ENCODE data around the gene TTLL12. TPM values are rescaled to one million over a fixed set of nuclear protein-coding genes. Genes with fewer than 3 reads are reported as not detected.

Gene TTLL12
- total and polyA plus RNA-seq, 2 of the 8 experiments (the other 6 are each of a cell fraction or from before 2014, with no cell fraction given) = 101 to 124 TPM

DNA sequence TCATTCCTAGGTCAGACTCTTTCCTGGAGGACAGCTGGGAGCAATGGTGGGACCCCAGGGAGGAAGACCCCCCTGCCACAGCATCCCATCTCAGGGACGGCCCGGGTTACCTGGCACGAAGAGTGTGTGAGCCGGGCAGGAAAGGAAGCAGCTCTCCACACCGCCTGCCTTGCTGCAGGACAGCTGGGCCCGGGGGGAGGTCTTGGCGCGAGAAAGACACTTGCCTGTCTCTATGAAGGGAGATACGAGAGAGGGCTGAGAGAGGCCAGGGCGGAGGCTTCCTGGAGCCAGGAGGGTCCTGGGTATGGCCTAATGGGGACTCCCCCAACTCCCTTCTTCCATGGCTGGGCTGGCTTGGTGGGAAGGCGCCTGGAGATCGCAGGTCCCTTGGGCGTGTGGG is 36.1 kb upstream of the TTLL12 start:
- no peaks in the 10 kb centered on the region for H3K9me3 ChIP-seq (ENCODE audit: insufficient read depth in 2 of 2, low read depth in 1 of 2, low read length in 1 of 2)
- H2BK15ac ChIP-seq (ENCODE audit: low read length) = no peak overlapping the region
- no peaks in the 10 kb centered on the region for H3K79me2 ChIP-seq (ENCODE audit: control insufficient read depth in 1 of 2, insufficient read depth in 2 of 2, low read length in 2 of 2)
- CTCF ChIA-PET (ENCODE audit: partially characterized antibody) = interaction anchor here (0.9 to 26.8 kb wide), 7 partner anchors 5 to 162 kb away, joined by 3 to 388 read pairs (median 7); no protein-coding TSS in a partner anchor
- peaks cover 0 to 6% (median 3%) of the 10 kb centered on the region in 4 experiments; a peak in 3 of 7 replicates for H3K27me3 ChIP-seq (replicated peaks in 1 of 4; ENCODE audit: control insufficient read depth in 3 of 4, extremely low read depth in 1 of 4, insufficient read depth in 3 of 4, low read length in 3 of 4)
- H3K9ac ChIP-seq (replicated peaks in 1 of 4; ENCODE audit: extremely low read depth in 1 of 4, low read depth in 3 of 4, low read length in 3 of 4) = no peak overlapping the region
- peaks cover 0 to 20% (median 11%) of the 10 kb centered on the region in 4 experiments; a peak in 6 of 7 replicates for H3K4me1 ChIP-seq (replicated peaks in 1 of 4; ENCODE audit: control insufficient read depth in 3 of 4, insufficient read depth in 4 of 4, low read length in 3 of 4)
- no peak overlapping the region for H3K18ac ChIP-seq (ENCODE audit: extremely low read depth, low read length)
- H3K23ac ChIP-seq (ENCODE audit: insufficient read length) = no peak overlapping the region
- H3K4me2 ChIP-seq (ENCODE audit: insufficient read depth in 1 of 2, low read depth in 2 of 2, low read length in 2 of 2) = no peak overlapping the region
- H2BK5ac ChIP-seq (ENCODE audit: low read depth, low read length) = no peak overlapping the region
- H3K79me1 ChIP-seq (ENCODE audit: low read depth, low read length) = no peaks in the 10 kb centered on the region
- no peak overlapping the region for H3K56ac ChIP-seq (replicated peaks; ENCODE audit: insufficient read length, low read depth, low read length)
- H4K20me1 ChIP-seq (replicated peaks in 1 of 2; ENCODE audit: control insufficient read depth in 1 of 2, insufficient read depth in 2 of 2, low read length in 2 of 2) = no peaks in the 10 kb centered on the region
- no peak overlapping the region for H3K4me3 ChIP-seq (ENCODE audit: extremely low read depth in 1 of 4, insufficient read depth in 2 of 4, low read depth in 3 of 4, low read length in 4 of 4)
- H3K36me3 ChIP-seq (ENCODE audit: control insufficient read depth in 2 of 4, insufficient read depth in 4 of 4, low read length in 3 of 4) = no peaks in the 10 kb centered on the region
- no peak for DNase-seq (ENCODE audit: low read depth in 1 of 2, low spot score in 2 of 2)
- WGBS, 2 experiments (ENCODE audit: extremely low coverage in 1 of 2, insufficient coverage in 1 of 2, insufficient read length in 1 of 2, insufficient replicate concordance in 2 of 2, low coverage in 1 of 2, low lambda C conversion rate in 2 of 2, missing lambda C conversion rate in 1 of 2) = 87% methylated on average over 13 of the region's 13 CpGs; no CpG with 5 or more reads in 1 of the 2 experiments
- H2AFZ ChIP-seq (ENCODE audit: low read length) = no peak overlapping the region
- H3K14ac ChIP-seq (ENCODE audit: insufficient read length) = no peak overlapping the region
- H4K5ac ChIP-seq (ENCODE audit: insufficient read length, low read depth, low read length) = no peak overlapping the region
- no peak overlapping the region for H2BK120ac ChIP-seq (replicated peaks; ENCODE audit: low read depth, low read length)
- no peak for FAIRE-seq
- no peak overlapping the region for H4K8ac ChIP-seq (ENCODE audit: extremely low read depth, insufficient read depth, low read length)
- H3K4ac ChIP-seq (replicated peaks; ENCODE audit: insufficient read length, low read depth, low read length) = no peak overlapping the region
- H3K23me2 ChIP-seq (ENCODE audit: low read depth, low read length) = no peaks in the 10 kb centered on the region; the same call in 1 of the 2 replicates
- no peak overlapping the region for H3K27ac ChIP-seq (ENCODE audit: low read depth, low read length)
- POLR2A ChIA-PET (ENCODE audit: partially characterized antibody) = no interaction called here
- H2BK20ac ChIP-seq (ENCODE audit: low read length) = no peak overlapping the region
- no peak overlapping the region for H2AK5ac ChIP-seq (ENCODE audit: low read depth, low read length)
- H2BK12ac ChIP-seq (ENCODE audit: low read depth, low read length) = no peak overlapping the region
- H4K91ac ChIP-seq (replicated peaks; ENCODE audit: insufficient read length, low read length) = no peak overlapping the region
- TF ChIP-seq JUND (IDR thresholded peaks at IDR 0.05; ENCODE audit: low read length) (no peak), SAP30 (IDR thresholded peaks at IDR 0.05; ENCODE audit: insufficient read depth, insufficient replicate concordance, low read length) (no peak), SP2 (IDR thresholded peaks at IDR 0.05; ENCODE audit: low read length) (no peak), FOSL1 (IDR thresholded peaks at IDR 0.05; ENCODE audit: insufficient read depth, low read depth, low read length) (no peak), TCF12 (IDR thresholded peaks at IDR 0.05; ENCODE audit: low read depth, low read length) (no peak), POLR2A (IDR thresholded peaks at IDR 0.05; ENCODE audit: control extremely low read depth in 1 of 2, low read depth in 2 of 2, low read length in 2 of 2) (no peak), CBX5 (IDR thresholded peaks at IDR 0.05; ENCODE audit: low read depth, low read length) (no peak), SIN3A (conservative IDR thresholded peaks at IDR 0.05 in 1 of 2, IDR thresholded peaks at IDR 0.05 in 1 of 2; ENCODE audit: low read depth in 1 of 2, low read length in 2 of 2) (no peak), BCL11A (IDR thresholded peaks at IDR 0.05; ENCODE audit: low read depth in 2 of 2, low read length in 2 of 2) (no peak)
- TF ChIP-seq, protein P1, sequence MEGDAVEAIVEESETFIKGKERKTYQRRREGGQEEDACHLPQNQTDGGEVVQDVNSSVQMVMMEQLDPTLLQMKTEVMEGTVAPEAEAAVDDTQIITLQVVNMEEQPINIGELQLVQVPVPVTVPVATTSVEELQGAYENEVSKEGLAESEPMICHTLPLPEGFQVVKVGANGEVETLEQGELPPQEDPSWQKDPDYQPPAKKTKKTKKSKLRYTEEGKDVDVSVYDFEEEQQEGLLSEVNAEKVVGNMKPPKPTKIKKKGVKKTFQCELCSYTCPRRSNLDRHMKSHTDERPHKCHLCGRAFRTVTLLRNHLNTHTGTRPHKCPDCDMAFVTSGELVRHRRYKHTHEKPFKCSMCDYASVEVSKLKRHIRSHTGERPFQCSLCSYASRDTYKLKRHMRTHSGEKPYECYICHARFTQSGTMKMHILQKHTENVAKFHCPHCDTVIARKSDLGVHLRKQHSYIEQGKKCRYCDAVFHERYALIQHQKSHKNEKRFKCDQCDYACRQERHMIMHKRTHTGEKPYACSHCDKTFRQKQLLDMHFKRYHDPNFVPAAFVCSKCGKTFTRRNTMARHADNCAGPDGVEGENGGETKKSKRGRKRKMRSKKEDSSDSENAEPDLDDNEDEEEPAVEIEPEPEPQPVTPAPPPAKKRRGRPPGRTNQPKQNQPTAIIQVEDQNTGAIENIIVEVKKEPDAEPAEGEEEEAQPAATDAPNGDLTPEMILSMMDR (IDR thresholded peaks at IDR 0.05; ENCODE audit: control extremely low read depth in 1 of 3, insufficient read depth in 1 of 3, low read depth in 1 of 3, low read length in 3 of 3) = no peak
- TF ChIP-seq, protein P2, sequence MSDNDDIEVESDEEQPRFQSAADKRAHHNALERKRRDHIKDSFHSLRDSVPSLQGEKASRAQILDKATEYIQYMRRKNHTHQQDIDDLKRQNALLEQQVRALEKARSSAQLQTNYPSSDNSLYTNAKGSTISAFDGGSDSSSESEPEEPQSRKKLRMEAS (IDR thresholded peaks at IDR 0.05) = no peak
